Prostate gland (tissue), 2 donors: Measurements from ENCODE around the gene HPS3.

Experiments used
- CTCF ChIP-seq, 4 experiments: fragments of 200-600 bp in 2 of 4; fragments of 450-650 bp in 2 of 4; sonication (generic) in 2 of 4; IDR thresholded peaks; 1 replicate in 3 of 4; 2 replicates in 1 of 4; pipeline ENCODE4 v1.5.1; 2016 to 2019; ENCODE audit warnings: antibody characterized with exemption in 4 of 4, mild to moderate bottlenecking in 2 of 4, moderate library complexity in 2 of 4
- POLR2A ChIP-seq: fragments of 450-650 bp; IDR thresholded peaks from one replicate; pipeline ENCODE4 v1.6.1; 2016; ENCODE audit warnings: antibody characterized with exemption, mild to moderate bottlenecking
- POLR2AphosphoS5 ChIP-seq: sonication (generic); formaldehyde crosslinking; IDR thresholded peaks from one replicate; pipeline ENCODE4 v1.6.1; 2017; ENCODE audit warnings: antibody characterized with exemption

DNA sequence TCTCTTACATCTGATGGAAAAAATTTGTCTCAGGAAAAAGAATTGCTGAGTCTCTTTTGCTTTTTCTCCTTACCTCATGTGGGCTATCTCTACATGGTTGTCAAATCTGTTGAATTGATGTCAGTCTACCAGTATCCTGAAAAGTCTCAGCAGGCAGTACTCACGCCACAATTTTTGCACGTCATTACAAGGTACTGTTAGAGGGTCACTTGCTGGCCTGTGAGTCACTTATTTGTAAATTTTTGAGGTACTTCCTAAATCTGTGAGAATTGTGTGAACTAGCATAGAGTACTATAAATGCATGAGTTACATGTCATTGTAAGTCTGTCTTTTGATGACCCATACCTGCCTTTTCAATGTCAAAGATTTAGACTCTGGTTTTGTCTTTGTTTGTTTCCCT lies 15.9 kb downstream of the HPS3 start:
- TF ChIP-seq CTCF (IDR thresholded peaks at IDR 0.05) (no peak), POLR2A (no peak), POLR2AphosphoS5 (no peak)
